ENCODE results near the gene TRAIP. TPM values are rescaled to one million over a fixed set of nuclear protein-coding genes. Genes with fewer than 3 reads are reported as not detected.
"Not testable (repeated sequence)": the region's sequence is repeated elsewhere in the genome, so short reads cannot be mapped to it uniquely, and the experiment has no call there.

TRAIP gene
- total RNA-seq, 1 experiment from 2014 or later = 6.5 TPM

GRCh38 chr3:49792371-49793150 is 63.8 kb downstream of the TRAIP start:
- no peak for DNase-seq (ENCODE audit: low read depth)

GRCh38 chr3:49791571-49791970 is 64.8 kb downstream of the TRAIP start:
- no peak for DNase-seq (ENCODE audit: low read depth)

- peak; percentile 70 for DNase-seq (ENCODE audit: low read depth)
These were observed 65.5 kb downstream of the TRAIP start for GRCh38 chr3:49790626-49791411.

- no peak for DNase-seq (ENCODE audit: low read depth)
These were observed 68.3 kb downstream of the TRAIP start for GRCh38 chr3:49788056-49788455.

GRCh38 chr3:49787536-49787935 is 68.8 kb downstream of the TRAIP start:
- no peak for DNase-seq (ENCODE audit: low read depth)

GRCh38 chr3:49787182-49787464 is 69.2 kb downstream of the TRAIP start:
- DNase-seq (ENCODE audit: low read depth) = no peak

- DNase-seq (ENCODE audit: low read depth) = peak; percentile 99
These were observed 69.8 kb downstream of the TRAIP start, which contains the start of gene IP6K1 for GRCh38 chr3:49786357-49787181. Gene IP6K1, minus strand, starts transcription at chr3:49786542. Its CDS starts 38,502 bp downstream, at chr3:49748040.

- DNase-seq (ENCODE audit: low read depth) = peak; percentile 50
These were observed 70.6 kb downstream of the TRAIP start for GRCh38 chr3:49785565-49786356.

GRCh38 chr3:49782277-49782676 is 74.1 kb downstream of the TRAIP start:
- not testable (repeated sequence) for DNase-seq (ENCODE audit: low read depth)

- DNase-seq (ENCODE audit: low read depth) = no peak
These were observed 74.8 kb downstream of the TRAIP start for GRCh38 chr3:49781415-49782199.

- DNase-seq (ENCODE audit: low read depth) = not testable (repeated sequence)
These were observed 75.4 kb downstream of the TRAIP start for GRCh38 chr3:49780975-49781365.

GRCh38 chr3:49780080-49780974 is 76.0 kb downstream of the TRAIP start:
- DNase-seq (ENCODE audit: low read depth) = no peak

- no peak for DNase-seq (ENCODE audit: low read depth)
These were observed 76.8 kb downstream of the TRAIP start for GRCh38 chr3:49779358-49780079.

Other genes with a start within 250 kb of the TRAIP start
- gene APEH, start 182.2 kb downstream of the TRAIP start, total RNA-seq (2014; rRNA removed; shearing (Covaris generic)) = 60.4 and 88.6 TPM in 2 replicates
- 0.59 TPM in 1 of 2 replicates, not detected in the other for gene MST1, start 167.1 kb downstream of the TRAIP start, total RNA-seq (2014; rRNA removed; shearing (Covaris generic))
- 6.9 and 13.7 TPM in 2 replicates for gene RNF123, start 167.0 kb downstream of the TRAIP start, total RNA-seq (2014; rRNA removed; shearing (Covaris generic))
- 5.5 TPM in 1 of 2 replicates, not detected in the other for gene AMIGO3, start 136.9 kb downstream of the TRAIP start, total RNA-seq (2014; rRNA removed; shearing (Covaris generic))
- 20.4 and 39.4 TPM in 2 replicates for gene GMPPB, start 132.6 kb downstream of the TRAIP start, total RNA-seq (2014; rRNA removed; shearing (Covaris generic))
- gene IP6K1, start 70.0 kb downstream of the TRAIP start, total RNA-seq (2014; rRNA removed; shearing (Covaris generic)) = 21.4 and 33.7 TPM in 2 replicates
- gene CDHR4, start 56.7 kb downstream of the TRAIP start, total RNA-seq (2014; rRNA removed; shearing (Covaris generic)) = not detected in 2 replicates
- 0.89 and 1.6 TPM in 2 replicates for gene INKA1, start 53.3 kb downstream of the TRAIP start, total RNA-seq (2014; rRNA removed; shearing (Covaris generic))
- gene UBA7, start 42.6 kb downstream of the TRAIP start, total RNA-seq (2014; rRNA removed; shearing (Covaris generic)) = 21.8 and 46.1 TPM in 2 replicates
- gene CAMKV, start 13.3 kb upstream of the TRAIP start, total RNA-seq (2014; rRNA removed; shearing (Covaris generic)) = 0.12 and 0.27 TPM in 2 replicates
- gene MST1R, start 47.3 kb upstream of the TRAIP start, total RNA-seq (2014; rRNA removed; shearing (Covaris generic)) = 0.17 and 1.4 TPM in 2 replicates
- 2.8 and 5.1 TPM in 2 replicates for gene MON1A, start 73.2 kb upstream of the TRAIP start, total RNA-seq (2014; rRNA removed; shearing (Covaris generic))
- 13.4 and 21.7 TPM in 2 replicates for gene RBM6, start 83.6 kb upstream of the TRAIP start, total RNA-seq (2014; rRNA removed; shearing (Covaris generic))
- 18.0 and 37.1 TPM in 2 replicates for gene RBM5, start 232.4 kb upstream of the TRAIP start, total RNA-seq (2014; rRNA removed; shearing (Covaris generic))

Data from M059J (cell line).